Stimulated activated CD8-positive, alpha-beta memory T cell treated with anti-CD3 and anti-CD28 coated beads, Interleukin-15, amount 100 ng/mL, for 1 hour (primary cell): ENCODE measurements around the gene MED25.
"Not testable (repeated sequence)": the region's sequence is repeated elsewhere in the genome, so short reads cannot be mapped to it uniquely, and the experiment has no call there.

Experiments
- DNase-seq: peaks from one replicate; pipeline ENCODE4 v3.0.0-alpha.2; 2020; ENCODE audit warnings: low read depth

MED25 gene

DNA sequence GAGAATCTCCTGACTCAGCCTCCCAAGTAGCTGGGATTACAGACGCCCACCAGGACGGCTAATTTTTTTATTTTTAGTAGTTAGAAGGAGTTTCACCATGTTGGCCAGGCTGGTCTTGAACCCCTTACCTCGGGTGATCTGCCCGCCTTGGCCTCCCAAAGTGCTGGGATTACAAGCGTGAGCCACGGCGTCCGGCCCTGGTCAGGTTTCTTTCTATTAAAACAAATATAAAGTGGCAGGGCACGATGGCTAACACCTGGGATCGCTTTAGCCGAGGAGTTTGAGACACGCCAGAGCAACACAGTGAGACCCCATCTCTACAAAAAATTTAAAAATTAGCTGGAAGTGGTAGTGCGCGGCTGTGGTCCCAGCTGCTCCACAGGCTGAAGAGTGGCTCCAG is 1.5 kb upstream of the MED25 start:
- DNase-seq = no peak

GRCh38 chr19:49818649-49819370 is 721 bp downstream of the MED25 start:
- no peak for DNase-seq

DNA sequence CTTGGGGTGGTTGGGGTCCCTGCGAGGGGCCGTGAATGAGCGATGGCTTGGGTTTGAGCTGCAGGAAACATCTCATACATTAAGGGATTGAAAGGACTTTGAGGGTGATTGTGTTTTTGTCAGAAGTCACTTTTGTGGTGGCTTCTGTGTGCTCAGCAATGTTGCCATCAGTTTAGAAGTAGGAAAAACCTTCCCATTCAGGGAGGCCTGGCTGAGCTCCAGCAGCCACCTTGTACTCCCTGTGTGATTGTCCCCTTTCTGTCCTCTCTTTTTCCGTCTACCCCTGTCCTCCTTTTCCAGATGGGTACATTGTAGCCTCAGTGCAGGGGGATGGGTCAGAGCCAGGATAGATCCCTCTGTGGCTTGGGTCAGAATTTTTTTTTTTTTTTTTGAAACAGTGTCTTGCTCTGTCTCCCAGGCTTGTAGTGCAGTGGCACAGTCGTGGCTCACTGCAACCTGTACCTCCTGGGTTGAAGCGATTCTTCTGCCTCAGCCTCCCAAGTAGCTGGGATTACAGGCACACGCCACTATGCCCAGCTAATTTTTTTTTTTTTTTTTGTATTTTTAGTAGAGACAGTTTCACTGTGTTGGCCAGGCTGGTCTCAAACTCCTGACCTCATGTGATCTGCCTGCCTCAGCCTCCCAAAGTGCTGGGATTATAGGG is 1.5 kb downstream of the MED25 start:
- DNase-seq = not testable (repeated sequence)

- no peak for DNase-seq
Observed at GRCh38 chr19:49820125-49820524, 2.0 kb downstream of the MED25 start.

DNA sequence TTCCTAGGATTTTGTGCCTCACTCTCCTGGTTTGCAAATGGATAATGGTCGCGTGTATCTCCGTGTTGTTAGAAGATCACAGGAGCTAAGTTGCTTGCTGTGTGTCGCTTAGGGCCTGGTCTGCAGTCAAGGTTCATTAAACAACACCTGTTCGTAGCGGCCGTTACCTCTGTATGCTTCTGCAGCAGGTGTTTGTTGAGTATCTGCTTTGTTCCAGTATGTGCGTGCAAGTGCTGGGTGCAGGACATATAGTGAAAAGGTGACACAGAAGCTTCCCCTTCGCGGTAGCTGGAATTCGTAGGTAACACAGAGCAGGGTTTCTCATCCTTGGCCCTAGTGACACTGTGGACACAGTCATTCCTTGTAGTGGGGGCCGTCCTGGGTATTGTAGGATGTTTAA is 5.4 kb downstream of the MED25 start:
- no peak for DNase-seq

DNA sequence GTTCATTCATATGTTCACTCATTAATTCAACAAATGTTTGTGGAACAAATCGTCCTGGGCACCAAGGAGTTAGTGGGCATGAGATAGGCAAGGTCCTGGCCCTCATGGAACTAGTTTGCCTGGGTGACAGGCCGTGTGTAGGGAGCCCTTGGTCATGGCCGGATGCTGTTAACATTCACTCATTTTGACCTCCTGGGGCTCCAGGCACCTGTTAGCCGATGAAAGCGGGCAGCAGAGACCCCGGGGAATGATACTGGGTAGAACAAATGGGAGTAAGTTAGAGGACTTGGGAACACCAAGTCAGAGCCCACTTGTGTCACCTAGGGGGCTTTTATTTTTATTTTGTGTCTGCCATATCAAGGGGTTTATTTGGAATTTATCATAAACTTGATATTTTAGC is 6.6 kb downstream of the MED25 start:
- DNase-seq = no peak

DNA sequence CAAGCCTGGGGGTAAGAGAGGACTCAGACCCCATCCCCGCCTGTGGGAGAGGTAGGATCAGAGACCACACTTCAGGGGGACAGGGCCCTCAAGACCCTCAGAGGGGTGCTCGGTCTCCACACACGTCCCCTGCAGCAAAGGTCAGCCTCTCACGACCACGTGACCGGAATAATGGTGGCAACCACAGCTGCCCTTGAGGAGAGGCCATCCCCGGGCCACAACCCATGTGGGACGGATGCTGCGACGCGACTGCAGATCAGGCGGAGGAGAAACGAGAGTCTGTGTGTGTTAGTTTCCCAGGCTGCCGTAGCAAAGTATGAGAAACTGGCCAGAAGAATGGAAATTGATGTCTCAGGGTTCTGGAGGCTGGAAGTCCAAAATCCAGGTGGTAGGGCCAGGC is 8.9 kb downstream of the MED25 start:
- no peak for DNase-seq

GRCh38 chr19:49829200-49829599 is 11.1 kb downstream of the MED25 start:
- DNase-seq = no peak

GRCh38 chr19:49829721-49830120 is 11.6 kb downstream of the MED25 start:
- no peak for DNase-seq

DNA sequence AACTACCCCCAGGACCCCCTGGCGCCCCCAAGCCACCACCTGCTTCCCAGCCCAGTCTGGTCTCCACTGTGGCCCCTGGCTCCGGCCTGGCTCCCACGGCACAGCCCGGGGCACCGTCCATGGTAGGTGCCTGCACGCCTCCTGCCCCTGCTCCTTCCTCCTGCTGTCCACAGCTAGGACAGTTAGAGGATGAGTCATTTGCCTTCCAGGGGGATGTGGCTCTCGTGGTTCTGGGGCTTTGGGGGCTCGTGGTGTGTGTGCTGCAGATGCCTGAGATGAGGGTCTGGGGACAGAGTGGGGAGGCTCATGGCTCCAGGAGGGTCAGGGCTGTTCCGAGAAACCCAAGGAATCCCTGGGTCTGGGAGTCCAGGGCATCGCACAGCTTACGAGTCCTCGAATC is 12.7 kb downstream of the MED25 start:
- no peak for DNase-seq

DNA sequence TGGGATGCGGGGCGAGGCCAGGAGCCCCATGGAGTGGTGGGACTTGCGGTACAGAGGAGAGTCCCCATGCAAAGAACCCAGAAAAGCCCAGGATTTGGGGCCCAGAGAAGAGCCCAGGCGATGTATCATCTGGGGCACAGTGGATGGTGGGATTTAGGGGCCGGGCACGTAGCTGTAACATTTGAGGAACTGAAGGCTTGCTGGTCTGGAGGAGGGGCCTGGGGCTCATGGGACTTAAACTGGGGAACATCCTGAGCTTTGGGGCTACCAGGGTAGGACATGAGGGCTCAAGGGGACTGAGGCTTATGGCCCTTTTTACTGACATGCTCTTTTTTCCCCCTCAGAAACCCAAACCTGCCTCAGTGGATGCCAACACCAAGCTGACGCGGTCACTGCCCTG is 13.5 kb downstream of the MED25 start:
- no peak for DNase-seq

- no peak for DNase-seq
Observed at GRCh38 chr19:49832556-49832955, 14.5 kb downstream of the MED25 start.

DNA sequence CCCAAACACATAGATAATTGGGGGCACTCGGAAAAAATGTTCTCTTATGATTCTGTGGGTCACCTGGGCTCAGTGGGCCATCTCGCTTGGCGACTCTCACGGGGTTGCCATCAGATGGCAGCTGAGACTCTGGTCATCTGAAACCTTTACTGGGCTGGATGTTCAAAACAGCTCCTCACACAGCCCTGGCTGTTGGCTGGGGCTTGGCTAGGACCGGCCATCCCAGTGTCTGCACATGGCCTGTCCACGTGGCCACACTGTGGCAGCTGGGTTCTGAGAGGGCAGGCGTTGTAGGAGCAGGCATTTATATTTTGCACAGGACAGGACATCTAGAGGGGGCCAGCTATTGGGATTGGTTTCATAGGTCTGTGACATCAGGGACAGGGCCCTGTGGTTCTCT is 15.5 kb downstream of the MED25 start:
- DNase-seq = no peak

GRCh38 chr19:49835562-49835961 is 17.5 kb downstream of the MED25 start:
- no peak for DNase-seq

DNA sequence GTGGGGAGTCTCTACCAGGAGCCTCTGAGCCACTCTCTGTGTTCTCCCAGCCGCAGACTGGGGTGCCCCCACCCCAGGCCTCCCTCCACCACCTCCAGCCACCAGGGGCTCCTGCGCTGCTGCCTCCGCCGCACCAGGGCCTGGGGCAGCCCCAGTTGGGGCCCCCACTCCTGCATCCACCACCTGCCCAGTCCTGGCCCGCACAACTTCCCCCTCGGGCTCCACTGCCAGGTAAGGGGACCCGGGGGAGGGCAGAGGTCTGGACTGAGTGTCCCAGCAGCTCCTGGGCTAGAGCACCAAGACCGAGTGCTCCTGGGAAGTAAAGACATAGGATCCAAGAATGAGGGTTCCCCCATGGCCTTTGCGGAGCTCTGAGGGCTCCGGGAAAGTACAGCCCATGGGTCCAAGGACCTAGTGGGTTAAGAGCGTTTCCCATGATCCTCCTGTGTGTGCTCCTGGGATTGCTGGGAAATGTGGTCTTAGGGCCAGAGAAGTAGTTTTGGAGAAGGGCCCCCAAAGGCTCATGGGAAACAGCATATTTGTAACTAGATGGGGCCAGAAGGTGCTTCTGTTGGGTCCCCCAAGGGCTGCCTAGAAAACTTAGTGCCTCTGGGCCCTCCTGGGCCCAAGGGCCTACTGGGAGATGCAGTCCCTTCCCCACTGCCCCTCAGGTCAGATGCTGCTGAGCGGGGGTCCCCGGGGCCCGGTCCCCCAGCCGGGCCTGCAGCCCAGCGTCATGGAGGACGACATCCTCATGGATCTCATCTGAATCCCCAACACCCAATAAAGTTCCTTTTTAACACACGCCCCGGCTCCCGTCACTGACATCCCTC is 18.3 kb downstream of the MED25 start:
- DNase-seq = no peak

DNA sequence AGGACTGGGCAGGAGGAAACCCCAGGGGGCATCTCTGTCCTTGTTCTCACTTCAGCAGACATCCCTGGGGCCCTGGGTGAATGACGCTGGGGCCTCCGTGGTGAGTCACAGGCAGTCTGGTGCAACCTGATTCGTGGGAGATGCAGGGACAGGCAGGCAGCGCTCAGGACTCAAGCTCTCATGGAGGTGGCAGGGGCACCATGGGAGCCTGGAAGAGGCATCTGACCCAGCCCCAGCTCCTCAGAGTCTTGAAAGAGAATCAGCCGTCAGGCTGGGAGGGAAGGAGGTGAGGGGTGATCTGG is 18.9 kb downstream of the MED25 start:
- no peak for DNase-seq

- DNase-seq = no peak
Observed at GRCh38 chr19:49837425-49837824, 19.3 kb downstream of the MED25 start.

DNA sequence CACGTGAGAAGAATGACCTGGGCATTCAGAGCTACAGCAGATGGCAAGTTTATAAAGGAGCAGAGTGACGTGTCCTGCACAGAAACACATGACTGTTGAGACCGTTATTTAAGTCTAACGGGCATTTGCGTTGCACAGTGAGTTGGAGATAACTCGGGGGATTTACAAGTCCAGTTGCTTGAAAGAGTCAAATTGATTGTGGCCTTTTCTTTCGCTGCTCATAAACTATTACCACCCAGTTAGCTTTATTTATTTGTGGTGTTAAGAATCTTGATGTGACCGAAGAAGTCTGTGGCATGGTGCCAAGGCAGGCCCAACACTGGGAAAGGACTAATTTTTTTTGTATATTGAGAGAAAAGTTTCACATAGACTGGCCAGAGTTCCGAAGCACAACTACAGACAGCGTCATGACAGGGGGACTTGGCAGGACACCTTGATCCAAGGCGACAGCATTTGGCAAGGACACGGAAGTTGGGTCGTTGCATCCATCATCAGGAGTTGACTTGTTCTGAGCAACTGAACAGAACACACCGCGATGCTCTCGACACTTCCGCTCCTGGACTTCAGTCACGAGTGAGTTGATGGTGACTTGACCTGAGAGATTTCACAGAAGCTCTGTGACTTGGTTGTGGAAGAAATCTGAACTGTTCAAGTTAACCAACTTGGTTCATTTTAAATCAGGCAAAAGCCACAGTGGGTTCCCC is 20.9 kb downstream of the MED25 start:
- no peak for DNase-seq

DNA sequence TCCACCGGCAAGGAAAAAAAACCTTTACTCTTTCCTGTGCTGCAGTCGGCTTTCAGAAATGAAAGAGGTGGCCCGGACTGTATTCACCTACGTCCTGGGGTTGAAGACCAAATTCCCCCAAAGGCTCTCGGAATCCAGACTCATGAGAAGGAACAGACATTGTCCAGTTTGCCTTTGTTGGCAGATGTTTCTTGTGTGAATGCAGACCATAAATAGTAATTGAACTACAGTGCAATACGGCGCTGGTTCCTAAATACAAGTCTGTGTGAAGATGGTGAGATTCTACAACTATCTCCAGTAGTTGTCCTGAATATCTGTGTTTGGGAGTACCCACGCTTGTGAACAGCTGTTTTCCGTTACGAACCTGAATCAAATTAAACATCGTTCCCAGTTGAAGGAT is 21.6 kb downstream of the MED25 start:
- no peak for DNase-seq

DNA sequence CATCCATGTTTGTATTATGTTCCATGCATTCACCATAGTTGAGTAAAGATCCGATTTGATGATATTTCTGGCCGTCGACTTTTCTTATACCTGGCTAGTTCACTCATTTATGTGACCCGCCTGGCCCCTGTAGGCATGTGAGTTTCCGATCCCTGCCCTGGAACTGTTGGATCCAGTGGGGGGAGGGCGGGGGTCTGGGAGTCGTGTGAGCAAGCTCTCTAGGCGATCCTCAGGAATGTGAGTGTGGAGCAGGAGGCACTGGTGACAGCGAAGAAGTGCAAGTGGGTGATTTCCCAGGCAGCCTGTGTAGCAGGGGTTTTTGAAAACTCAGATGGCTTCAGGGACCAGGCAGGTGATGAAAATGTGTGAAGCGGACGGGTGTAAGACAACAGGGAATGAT is 22.2 kb downstream of the MED25 start:
- no peak for DNase-seq

GRCh38 chr19:49840736-49841249 is 22.7 kb downstream of the MED25 start:
- no peak for DNase-seq

DNA sequence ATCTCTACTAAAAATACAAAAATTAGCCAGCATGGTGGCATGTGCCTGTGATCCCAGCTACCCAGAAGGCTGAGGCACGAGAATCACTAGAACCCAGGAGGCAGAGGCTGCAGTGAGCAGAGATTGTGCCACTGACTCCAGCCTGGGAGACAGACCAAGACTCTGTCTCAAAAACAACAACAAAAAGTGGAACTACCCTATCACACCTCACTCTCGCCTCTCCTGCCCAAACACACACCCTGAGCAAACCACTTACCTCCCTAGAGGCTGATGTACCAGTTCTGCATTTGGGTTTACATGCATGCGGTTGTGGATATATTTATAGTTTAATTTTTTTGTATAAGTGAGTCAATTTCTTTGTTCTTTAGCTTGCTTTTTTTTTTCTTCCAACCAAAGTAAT is 25.2 kb downstream of the MED25 start:
- DNase-seq = no peak
